ENCODE results near the gene HELZ2. TPM values are rescaled to one million over a fixed set of nuclear protein-coding genes. Genes with fewer than 3 reads are reported as not detected.
A peak's percentile ranks its signal among the peaks of the same experiment; 100 is the strongest.
"Not testable (repeated sequence)": the region's sequence is repeated elsewhere in the genome, so short reads cannot be mapped to it uniquely, and the experiment has no call there.

Gene HELZ2
- total RNA-seq, 4 donors from 2014 or later = 3.5 to 41.9 (median 22.1) TPM

DNA sequence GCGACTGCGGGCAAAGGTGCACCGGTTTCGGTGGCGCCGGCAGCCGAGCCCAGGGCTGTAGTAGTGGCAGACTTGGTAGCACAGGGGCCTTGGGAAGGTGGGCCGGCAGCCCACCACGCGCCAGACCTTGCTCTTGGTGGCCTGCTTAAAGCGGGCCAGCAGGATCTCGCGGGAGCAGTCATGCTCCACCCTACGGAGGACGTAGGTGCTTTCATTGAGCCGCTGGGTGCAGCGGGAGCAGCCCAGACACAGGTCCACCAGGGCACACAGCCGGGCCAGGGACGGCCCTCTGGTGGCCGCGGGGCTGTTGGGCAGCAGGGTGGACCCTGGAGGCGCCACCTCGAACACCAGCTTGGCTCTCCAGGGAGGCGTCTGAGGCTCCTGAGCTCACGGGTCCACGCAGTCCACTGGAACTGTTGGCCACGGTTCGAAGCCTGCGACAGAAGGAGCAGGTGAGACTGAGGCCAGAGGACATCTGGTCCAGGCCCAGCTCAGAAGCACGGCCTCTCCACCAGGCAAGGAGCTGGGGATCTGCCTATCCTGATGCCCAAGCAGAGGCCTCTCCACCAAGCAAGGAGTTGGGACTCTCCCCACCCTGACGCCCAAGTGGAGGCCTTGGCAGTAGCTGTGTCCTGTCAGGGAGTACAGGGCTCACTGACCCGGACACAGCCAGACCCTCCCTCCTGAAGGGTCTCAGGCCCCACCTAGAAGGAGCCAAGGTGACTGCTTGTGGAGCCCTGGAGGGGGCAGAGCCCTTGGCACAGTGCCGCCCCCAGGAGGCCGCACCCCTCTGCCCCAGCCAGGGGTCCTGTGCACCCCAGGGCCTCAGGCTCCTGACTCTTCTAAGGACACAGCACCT is 1.0 kb downstream of the HELZ2 start:
- Histone ChIP-seq H3K9me3 (no peaks in the 10 kb centered on the region), H3K36me3 (no peaks in the 10 kb centered on the region), H3K27me3 (no peaks in the 10 kb centered on the region), H3K4me3 (peak overlapping the region; percentile 63 to 85), H3K4me1 (peaks cover 0 to 6% of the 10 kb centered on the region in 2 donors), H3K27ac (peak overlapping the region; percentile 63 to 78)
- intact Hi-C loops (cut with DNase I; ENCODE audit: low total_unique reads) = no loop called here
- no peak for TF ChIP-seq POLR2A (IDR thresholded peaks at IDR 0.05)
- TF ChIP-seq, protein P1, sequence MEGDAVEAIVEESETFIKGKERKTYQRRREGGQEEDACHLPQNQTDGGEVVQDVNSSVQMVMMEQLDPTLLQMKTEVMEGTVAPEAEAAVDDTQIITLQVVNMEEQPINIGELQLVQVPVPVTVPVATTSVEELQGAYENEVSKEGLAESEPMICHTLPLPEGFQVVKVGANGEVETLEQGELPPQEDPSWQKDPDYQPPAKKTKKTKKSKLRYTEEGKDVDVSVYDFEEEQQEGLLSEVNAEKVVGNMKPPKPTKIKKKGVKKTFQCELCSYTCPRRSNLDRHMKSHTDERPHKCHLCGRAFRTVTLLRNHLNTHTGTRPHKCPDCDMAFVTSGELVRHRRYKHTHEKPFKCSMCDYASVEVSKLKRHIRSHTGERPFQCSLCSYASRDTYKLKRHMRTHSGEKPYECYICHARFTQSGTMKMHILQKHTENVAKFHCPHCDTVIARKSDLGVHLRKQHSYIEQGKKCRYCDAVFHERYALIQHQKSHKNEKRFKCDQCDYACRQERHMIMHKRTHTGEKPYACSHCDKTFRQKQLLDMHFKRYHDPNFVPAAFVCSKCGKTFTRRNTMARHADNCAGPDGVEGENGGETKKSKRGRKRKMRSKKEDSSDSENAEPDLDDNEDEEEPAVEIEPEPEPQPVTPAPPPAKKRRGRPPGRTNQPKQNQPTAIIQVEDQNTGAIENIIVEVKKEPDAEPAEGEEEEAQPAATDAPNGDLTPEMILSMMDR (IDR thresholded peaks at IDR 0.05) = no peak
- no peak for DNase-seq

DNA sequence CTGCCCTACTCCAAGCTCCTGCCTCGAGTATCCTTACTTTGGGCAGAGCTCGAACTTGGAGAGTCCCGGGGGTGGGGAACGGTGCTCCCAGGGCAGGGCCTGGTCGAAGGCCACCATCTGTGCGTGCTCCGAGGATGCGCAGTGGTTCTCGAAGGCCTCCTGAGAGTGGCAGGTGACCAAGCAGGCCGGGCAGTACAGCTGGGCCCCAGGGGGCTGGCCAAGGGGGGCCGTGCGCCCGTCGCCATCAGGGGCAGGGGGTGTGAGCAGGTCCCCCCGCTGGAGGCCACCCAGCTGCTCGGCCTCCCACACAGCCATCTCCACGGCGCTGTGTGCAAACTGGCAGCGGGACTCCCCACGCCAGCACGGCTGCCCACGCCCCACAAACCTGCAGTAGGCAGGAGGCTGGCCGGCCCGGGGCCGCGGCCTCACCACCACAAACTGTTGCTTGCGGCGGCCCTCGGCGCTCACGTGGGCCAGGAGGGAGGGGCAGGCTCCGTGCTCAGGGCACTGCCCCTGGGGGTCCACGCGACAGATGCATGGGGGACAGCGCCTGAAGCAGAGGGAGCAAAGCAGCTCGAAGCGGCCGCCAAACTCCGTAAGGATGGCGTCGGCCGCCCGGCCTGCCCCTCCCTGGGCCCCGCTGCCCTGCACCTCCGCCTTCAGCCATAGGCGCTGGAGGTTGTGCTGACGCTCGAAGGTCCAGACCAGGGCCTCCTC is 1.8 kb downstream of the HELZ2 start:
- Histone ChIP-seq H3K4me3 (no peak overlapping the region), H3K4me1 (peaks cover 0 to 6% of the 10 kb centered on the region in 2 donors), H3K27ac (no peak overlapping the region), H3K9me3 (no peaks in the 10 kb centered on the region), H3K27me3 (no peaks in the 10 kb centered on the region), H3K36me3 (no peaks in the 10 kb centered on the region)
- intact Hi-C loops (cut with DNase I; ENCODE audit: low total_unique reads) = no loop called here
- no peak for TF ChIP-seq POLR2A (IDR thresholded peaks at IDR 0.05)
- TF ChIP-seq, protein P1 (IDR thresholded peaks at IDR 0.05) = no peak
- DNase-seq = no peak

DNA sequence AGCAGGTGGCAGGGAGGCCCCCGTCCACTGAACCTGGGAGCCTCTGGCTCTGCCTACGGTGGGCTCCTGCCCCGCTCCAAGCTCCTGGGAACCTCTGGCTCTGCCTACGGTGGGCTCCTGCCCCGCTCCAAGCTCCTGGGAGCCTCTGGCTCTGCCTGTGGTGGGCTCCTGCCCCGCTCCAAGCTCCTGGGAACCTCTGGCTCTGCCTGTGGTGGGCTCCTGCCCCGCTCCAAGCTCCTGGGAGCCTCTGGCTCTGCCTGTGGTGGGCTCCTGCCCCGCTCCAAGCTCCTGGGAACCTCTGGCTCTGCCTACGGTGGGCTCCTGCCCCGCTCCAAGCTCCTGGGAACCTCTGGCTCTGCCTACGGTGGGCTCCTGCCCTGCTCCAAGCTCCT is 3.0 kb downstream of the HELZ2 start:
- intact Hi-C loops (cut with DNase I; ENCODE audit: low total_unique reads); H3K36me3 ChIP-seq: not testable (repeated sequence)

DNA sequence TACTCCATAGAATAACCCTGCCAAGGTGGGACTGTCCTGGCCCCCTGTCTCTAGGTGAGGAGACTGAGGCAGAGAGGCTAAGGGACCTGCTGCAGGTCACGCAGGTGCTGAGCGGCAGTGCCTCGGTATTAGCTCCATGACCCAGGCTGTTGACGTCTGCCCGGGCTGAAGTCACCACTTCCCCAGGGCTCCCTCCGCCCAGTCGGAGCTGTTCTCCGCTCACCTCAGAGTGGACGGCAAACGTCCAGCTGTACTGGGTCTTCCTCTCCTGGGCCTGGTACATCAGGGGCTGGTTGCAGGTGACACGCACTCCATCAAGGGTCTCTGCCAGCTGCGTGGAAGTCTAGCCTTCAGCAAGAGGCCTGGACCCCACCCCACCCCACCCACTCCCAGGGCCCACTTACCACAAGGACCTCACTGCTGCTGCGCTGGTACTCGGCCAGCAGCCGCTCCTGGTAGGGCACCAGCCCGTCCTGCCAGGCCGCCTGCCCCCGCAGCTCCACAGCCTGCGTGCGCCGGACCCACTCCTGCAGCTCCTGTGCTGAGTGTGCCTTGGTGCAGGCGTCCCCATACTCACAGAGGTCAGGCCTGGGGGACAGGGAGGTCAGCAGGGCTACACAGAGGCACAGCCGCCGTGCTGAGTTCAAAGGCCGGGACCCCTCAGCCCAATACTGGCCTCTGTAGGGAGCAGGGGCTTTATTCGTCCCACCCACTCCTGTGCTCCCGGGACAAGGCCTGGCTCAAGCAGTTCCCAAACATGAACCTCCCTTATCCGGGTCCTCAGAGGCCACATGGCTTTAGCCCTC is 3.6 kb downstream of the HELZ2 start:
- no peak for DNase-seq
- intact Hi-C loops (cut with DNase I; ENCODE audit: low total_unique reads) = no loop called here
- no peak for TF ChIP-seq POLR2A (IDR thresholded peaks at IDR 0.05)
- TF ChIP-seq, protein P1 (IDR thresholded peaks at IDR 0.05) = no peak
- Histone ChIP-seq H3K4me1 (peaks cover 0 to 6% of the 10 kb centered on the region in 2 donors), H3K27ac (no peak overlapping the region), H3K9me3 (no peaks in the 10 kb centered on the region), H3K36me3 (no peaks in the 10 kb centered on the region), H3K4me3 (no peak overlapping the region), H3K27me3 (no peaks in the 10 kb centered on the region)

More for the DNA sequence above, 3.0 kb downstream of the HELZ2 start:
- not testable (repeated sequence) for H3K27me3 ChIP-seq, H3K4me1 ChIP-seq, H3K4me3 ChIP-seq, DNase-seq, H3K27ac ChIP-seq, H3K9me3 ChIP-seq
